Measurements from ENCODE around the gene PPP4R2.
"Not testable (repeated sequence)": the region's sequence is repeated elsewhere in the genome, so short reads cannot be mapped to it uniquely, and the experiment has no call there.

The PPP4R2 gene

GRCh38 chr3:72995337-72995736, 1.3 kb upstream of the PPP4R2 start:
- H3K27ac Mint-ChIP-seq: peak overlapping the region; percentile 77
- H3K27me3 Mint-ChIP-seq: no peaks in the 10 kb centered on the region
- H3K4me3 Mint-ChIP-seq: peak overlapping the region; percentile 45
- peaks cover 31% of the 10 kb centered on the region for H3K4me1 Mint-ChIP-seq (ENCODE audit: low read depth)
- no peak for DNase-seq
- H3K9me3 Mint-ChIP-seq: no peaks in the 10 kb centered on the region
- peaks cover 31% of the 10 kb centered on the region for H3K36me3 Mint-ChIP-seq (ENCODE audit: low read depth)

DNA sequence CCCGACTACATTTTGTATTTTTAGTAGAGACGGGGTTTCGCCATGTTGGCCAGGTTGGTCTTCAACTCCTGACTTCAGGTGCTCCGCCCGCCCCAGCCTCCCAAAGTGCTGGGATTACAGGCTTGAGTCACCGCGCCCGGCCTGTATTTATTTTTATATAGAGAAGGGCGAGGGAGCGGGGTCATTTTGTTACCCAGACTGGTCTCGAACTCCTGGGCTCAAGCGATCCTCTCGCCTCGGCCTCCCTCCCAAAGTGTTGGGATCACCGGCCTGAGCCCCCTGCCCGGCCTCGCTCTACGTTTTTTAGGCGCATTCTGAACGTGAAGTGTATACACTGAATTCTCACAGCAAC, 514 bp upstream of the PPP4R2 start:
- peak overlapping the region; percentile 88 for H3K4me3 Mint-ChIP-seq
- no peaks in the 10 kb centered on the region for H3K9me3 Mint-ChIP-seq
- peaks cover 39% of the 10 kb centered on the region for H3K36me3 Mint-ChIP-seq (ENCODE audit: low read depth)
- peak overlapping the region; percentile 92 for H3K27ac Mint-ChIP-seq
- H3K4me1 Mint-ChIP-seq (ENCODE audit: low read depth): peaks cover 35% of the 10 kb centered on the region
- no peak for DNase-seq
- H3K27me3 Mint-ChIP-seq: no peaks in the 10 kb centered on the region

DNA sequence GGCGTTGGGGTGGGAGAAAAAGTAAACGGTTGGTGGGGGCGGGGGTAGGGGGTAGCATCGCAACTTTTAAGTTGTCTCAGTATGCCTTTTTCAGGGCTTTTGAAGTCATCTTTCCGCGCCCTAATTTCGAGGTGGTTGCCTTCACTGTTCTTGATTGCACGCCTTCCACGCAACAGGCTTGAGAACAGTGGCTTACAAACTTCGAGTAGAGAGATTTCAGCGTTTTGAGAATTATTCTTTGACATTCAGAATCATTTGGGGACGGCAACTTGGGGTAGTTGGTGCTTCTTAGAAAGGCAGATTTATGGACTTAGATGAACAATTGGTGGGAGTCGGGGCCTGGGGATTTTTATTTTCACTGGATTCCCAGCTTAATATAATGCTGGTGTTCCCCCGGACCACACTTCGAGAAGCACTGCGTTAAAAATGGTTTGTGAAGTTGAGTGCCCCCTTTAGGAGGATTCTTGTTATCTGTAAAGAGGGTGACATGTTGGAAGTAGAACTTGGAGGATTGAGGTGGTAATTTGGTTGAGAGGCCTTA, 880 bp downstream of the PPP4R2 start:
- peaks cover 52% of the 10 kb centered on the region for H3K36me3 Mint-ChIP-seq (ENCODE audit: low read depth)
- DNase-seq: no peak
- peaks cover 48% of the 10 kb centered on the region for H3K4me1 Mint-ChIP-seq (ENCODE audit: low read depth)
- peak overlapping the region; percentile 88 for H3K4me3 Mint-ChIP-seq
- H3K9me3 Mint-ChIP-seq: no peaks in the 10 kb centered on the region
- no peaks in the 10 kb centered on the region for H3K27me3 Mint-ChIP-seq
- H3K27ac Mint-ChIP-seq: peak overlapping the region; percentile 92

- peaks cover 61% of the 10 kb centered on the region for H3K36me3 Mint-ChIP-seq (ENCODE audit: low read depth)
- no peak for DNase-seq
- peak overlapping the region; percentile 97 for H3K27ac Mint-ChIP-seq
- peak overlapping the region; percentile 88 for H3K4me3 Mint-ChIP-seq
- peaks cover 55% of the 10 kb centered on the region for H3K4me1 Mint-ChIP-seq (ENCODE audit: low read depth)
- H3K9me3 Mint-ChIP-seq: no peaks in the 10 kb centered on the region
- no peaks in the 10 kb centered on the region for H3K27me3 Mint-ChIP-seq
Measured at GRCh38 chr3:72998466-72998865, 1.9 kb downstream of the PPP4R2 start.

GRCh38 chr3:72999951-73000350, 3.3 kb downstream of the PPP4R2 start:
- peaks cover 76% of the 10 kb centered on the region for H3K36me3 Mint-ChIP-seq (ENCODE audit: low read depth)
- H3K27ac Mint-ChIP-seq: peak overlapping the region; percentile 97
- peak overlapping the region; percentile 88 for H3K4me3 Mint-ChIP-seq
- peaks cover 70% of the 10 kb centered on the region for H3K4me1 Mint-ChIP-seq (ENCODE audit: low read depth)
- no peaks in the 10 kb centered on the region for H3K27me3 Mint-ChIP-seq
- H3K9me3 Mint-ChIP-seq: no peaks in the 10 kb centered on the region
- no peak for DNase-seq

DNA sequence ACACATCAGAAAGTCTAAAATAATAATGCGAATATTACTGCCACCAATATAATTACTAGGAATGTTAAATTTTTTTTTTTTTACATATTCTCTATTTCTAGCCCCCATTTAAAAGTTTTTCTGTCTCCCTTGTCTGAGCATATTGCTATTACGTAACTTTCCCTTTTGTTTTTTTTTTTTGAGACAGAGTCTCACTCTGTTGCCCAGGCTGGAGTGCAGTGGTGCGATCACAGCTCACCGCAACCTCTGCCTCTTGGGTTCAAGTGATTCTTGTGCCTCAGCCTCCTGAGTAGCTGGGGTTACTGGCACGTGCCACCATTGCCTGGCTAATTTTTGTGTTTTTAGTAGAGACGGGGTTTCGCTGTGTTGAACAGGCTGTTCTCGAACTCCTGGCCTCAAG, 6.4 kb downstream of the PPP4R2 start:
- Mint-ChIP-seq H3K36me3 (ENCODE audit: low read depth) (peaks cover 95% of the 10 kb centered on the region), H3K4me1 (ENCODE audit: low read depth) (peaks cover 88% of the 10 kb centered on the region), H3K4me3 (peak overlapping the region; percentile 4), H3K27ac (peak overlapping the region; percentile 71)
- H3K27me3 Mint-ChIP-seq, DNase-seq, H3K9me3 Mint-ChIP-seq: not testable (repeated sequence)

DNA sequence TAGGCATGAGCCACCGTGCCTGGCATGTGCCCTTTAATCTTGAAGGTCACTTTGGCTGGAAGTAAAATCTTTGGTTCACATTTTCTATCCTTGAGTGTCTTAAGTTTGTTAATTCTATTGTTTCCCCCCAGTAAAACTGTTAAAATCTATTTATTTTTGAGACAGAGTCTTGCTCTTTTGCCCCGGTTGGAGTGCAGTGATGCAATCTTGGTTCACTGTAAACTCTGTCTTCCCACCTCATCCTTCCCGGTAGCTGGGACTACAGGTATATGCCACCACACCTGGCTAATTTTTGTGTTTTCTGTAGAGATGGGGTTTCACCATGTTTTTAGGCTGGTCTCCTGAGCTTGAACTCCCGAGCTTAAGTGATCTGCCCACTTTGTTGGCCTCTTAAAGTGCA, 7.7 kb downstream of the PPP4R2 start:
- Mint-ChIP-seq H3K36me3 (ENCODE audit: low read depth) (peaks cover 96% of the 10 kb centered on the region), H3K9me3 (no peaks in the 10 kb centered on the region), H3K27me3 (no peaks in the 10 kb centered on the region), H3K4me1 (ENCODE audit: low read depth) (peaks cover 90% of the 10 kb centered on the region), H3K4me3 (no peak overlapping the region), H3K27ac (peak overlapping the region; percentile 71)
- DNase-seq: no peak

DNA sequence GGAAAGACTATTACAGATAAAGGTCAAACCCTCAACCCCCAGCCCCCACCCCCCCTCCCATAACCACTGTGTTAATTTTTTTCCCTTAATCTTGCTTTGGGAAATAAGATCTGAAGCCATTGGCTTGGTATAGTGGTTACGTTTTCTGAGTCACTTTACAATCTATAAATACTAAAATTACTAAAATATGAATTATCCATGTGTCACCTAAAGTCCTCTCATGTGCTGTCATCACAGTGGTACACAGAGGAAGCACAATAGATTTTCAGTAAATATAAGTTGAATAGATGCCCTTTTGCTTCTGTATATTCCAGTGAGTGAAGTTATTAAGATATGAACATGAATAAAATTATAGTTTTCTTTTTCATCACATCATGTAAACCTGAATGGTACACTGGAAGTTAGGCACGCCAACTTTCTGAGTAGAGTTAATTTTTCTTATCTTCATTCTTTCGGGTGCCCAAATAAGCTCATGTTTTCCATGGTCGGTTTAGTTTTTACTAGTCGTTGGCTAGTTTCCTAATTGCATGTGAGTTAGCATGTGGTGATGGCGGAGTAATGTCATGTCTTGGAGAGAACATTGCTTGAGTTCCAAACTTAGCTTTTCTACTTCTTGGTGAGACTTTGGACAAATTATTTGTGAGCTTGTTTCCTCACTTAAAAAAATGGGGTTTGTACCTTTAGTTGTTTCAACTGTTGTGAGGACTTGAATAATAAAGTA, 11.5 kb downstream of the PPP4R2 start:
- Mint-ChIP-seq H3K4me3 (peak overlapping the region; percentile 52), H3K9me3 (no peaks in the 10 kb centered on the region), H3K4me1 (ENCODE audit: low read depth) (peaks cover 93% of the 10 kb centered on the region), H3K36me3 (ENCODE audit: low read depth) (peaks cover 96% of the 10 kb centered on the region), H3K27me3 (no peaks in the 10 kb centered on the region), H3K27ac (peak overlapping the region; percentile 89)
- no peak for DNase-seq

- Mint-ChIP-seq H3K27me3 (no peaks in the 10 kb centered on the region), H3K27ac (peak overlapping the region; percentile 89), H3K4me1 (ENCODE audit: low read depth) (peaks cover 92% of the 10 kb centered on the region), H3K36me3 (ENCODE audit: low read depth) (peaks cover 92% of the 10 kb centered on the region), H3K9me3 (no peaks in the 10 kb centered on the region), H3K4me3 (peak overlapping the region; percentile 52)
- no peak for DNase-seq
Measured at GRCh38 chr3:73009008-73009407, 12.4 kb downstream of the PPP4R2 start.

- Mint-ChIP-seq H3K27me3 (no peaks in the 10 kb centered on the region), H3K27ac (peak overlapping the region; percentile 89), H3K4me3 (no peak overlapping the region), H3K4me1 (ENCODE audit: low read depth) (peaks cover 88% of the 10 kb centered on the region), H3K36me3 (ENCODE audit: low read depth) (peaks cover 91% of the 10 kb centered on the region), H3K9me3 (no peaks in the 10 kb centered on the region)
- DNase-seq: no peak
Measured at GRCh38 chr3:73009750-73010149, 13.1 kb downstream of the PPP4R2 start.

- Mint-ChIP-seq H3K9me3 (no peaks in the 10 kb centered on the region), H3K4me1 (ENCODE audit: low read depth) (peaks cover 85% of the 10 kb centered on the region), H3K27ac (peak overlapping the region; percentile 89), H3K36me3 (ENCODE audit: low read depth) (peaks cover 91% of the 10 kb centered on the region), H3K27me3 (no peaks in the 10 kb centered on the region), H3K4me3 (no peak overlapping the region)
- no peak for DNase-seq
Measured at GRCh38 chr3:73010158-73010557, 13.5 kb downstream of the PPP4R2 start.

- H3K36me3 Mint-ChIP-seq (ENCODE audit: low read depth): peaks cover 65% of the 10 kb centered on the region
- peaks cover 73% of the 10 kb centered on the region for H3K4me1 Mint-ChIP-seq (ENCODE audit: low read depth)
- no peak for DNase-seq
- no peaks in the 10 kb centered on the region for H3K9me3 Mint-ChIP-seq
- no peak overlapping the region for H3K4me3 Mint-ChIP-seq
- H3K27ac Mint-ChIP-seq: peak overlapping the region; percentile 87
- no peaks in the 10 kb centered on the region for H3K27me3 Mint-ChIP-seq
Measured at GRCh38 chr3:73018298-73018697, 21.7 kb downstream of the PPP4R2 start.

- H3K27me3 Mint-ChIP-seq: no peaks in the 10 kb centered on the region
- H3K4me3 Mint-ChIP-seq: no peak overlapping the region
- no peaks in the 10 kb centered on the region for H3K9me3 Mint-ChIP-seq
- peaks cover 63% of the 10 kb centered on the region for H3K36me3 Mint-ChIP-seq (ENCODE audit: low read depth)
- peak overlapping the region; percentile 87 for H3K27ac Mint-ChIP-seq
- H3K4me1 Mint-ChIP-seq (ENCODE audit: low read depth): peaks cover 69% of the 10 kb centered on the region
- no peak for DNase-seq
Measured at GRCh38 chr3:73018790-73019441, 22.3 kb downstream of the PPP4R2 start.

DNA sequence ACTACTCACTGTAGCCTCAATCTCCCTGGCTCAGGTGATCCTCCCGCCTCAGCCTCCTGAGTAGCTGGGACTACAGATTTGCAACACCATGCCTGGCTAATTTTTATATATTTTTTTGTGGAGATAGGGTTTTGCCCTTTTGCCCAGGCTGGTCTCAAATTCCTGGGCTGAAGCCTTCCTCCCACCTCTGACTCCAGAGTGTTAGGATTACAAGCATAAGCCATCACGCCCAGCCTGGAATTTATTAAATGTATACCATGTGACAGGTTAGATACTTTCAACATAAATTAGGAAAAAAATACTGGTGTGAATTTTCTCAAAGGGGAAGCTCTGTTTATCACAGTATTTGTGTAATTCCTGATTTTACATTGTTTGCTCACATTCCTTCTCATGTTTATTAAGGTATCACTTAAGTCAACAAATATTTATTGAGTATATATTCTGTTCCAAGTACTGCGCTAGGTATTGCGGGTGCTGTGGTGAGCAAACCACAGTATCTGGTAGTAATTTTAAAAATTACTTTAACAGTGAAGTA, 24.8 kb downstream of the PPP4R2 start:
- H3K4me1 Mint-ChIP-seq (ENCODE audit: low read depth): peaks cover 76% of the 10 kb centered on the region
- H3K9me3 Mint-ChIP-seq: no peaks in the 10 kb centered on the region
- no peak for DNase-seq
- no peaks in the 10 kb centered on the region for H3K27me3 Mint-ChIP-seq
- no peak overlapping the region for H3K4me3 Mint-ChIP-seq
- H3K27ac Mint-ChIP-seq: no peak overlapping the region
- peaks cover 55% of the 10 kb centered on the region for H3K36me3 Mint-ChIP-seq (ENCODE audit: low read depth)

GRCh38 chr3:73024836-73025235, 28.2 kb downstream of the PPP4R2 start:
- peaks cover 79% of the 10 kb centered on the region for H3K4me1 Mint-ChIP-seq (ENCODE audit: low read depth)
- H3K27ac Mint-ChIP-seq: no peak overlapping the region
- H3K27me3 Mint-ChIP-seq: no peaks in the 10 kb centered on the region
- H3K4me3 Mint-ChIP-seq: no peak overlapping the region
- no peak for DNase-seq
- no peaks in the 10 kb centered on the region for H3K9me3 Mint-ChIP-seq
- H3K36me3 Mint-ChIP-seq (ENCODE audit: low read depth): peaks cover 68% of the 10 kb centered on the region
